Activated gamma-delta T cell (primary cell): Measurements from ENCODE around the gene TIGD4.

Experiments
- DNase-seq: peaks from one replicate; lab custom pipeline; 2025; lab: John Stamatoyannopoulos, UW
- total RNA-seq, 2 donors: gene quantifications; one replicate each; lab custom pipeline; 2026; lab: John Stamatoyannopoulos, UW

The TIGD4 gene
- 0.41 to 0.74 reads per million in 2 donors for total RNA-seq

GRCh38 chr4:152779513-152780266, at the start of gene TIGD4, which contains the start of gene ARFIP1:
TIGD4 (minus strand) TSS chr4:152779730; CDS start chr4:152771004, 8,726 bp downstream.
ARFIP1 (plus strand) TSS chr4:152779954; CDS start chr4:152829634, 49,680 bp downstream.
- peak; percentile 80 for DNase-seq

- no peak for DNase-seq
Observed at GRCh38 chr4:152828122-152828521, 48.6 kb upstream of the TIGD4 start.

- no peak for DNase-seq
Observed at GRCh38 chr4:152825336-152825735, 45.8 kb upstream of the TIGD4 start.

- DNase-seq, result no peak
Observed at GRCh38 chr4:152824561-152824960, 45.0 kb upstream of the TIGD4 start.

GRCh38 chr4:152822323-152822722, 42.8 kb upstream of the TIGD4 start:
- DNase-seq, result no peak

GRCh38 chr4:152820073-152820472, 40.5 kb upstream of the TIGD4 start:
- no peak for DNase-seq

GRCh38 chr4:152819026-152819645, 39.6 kb upstream of the TIGD4 start:
- no peak for DNase-seq

GRCh38 chr4:152817331-152817730, 37.8 kb upstream of the TIGD4 start:
- DNase-seq, result no peak

- no peak for DNase-seq
Observed at GRCh38 chr4:152815078-152815477, 35.5 kb upstream of the TIGD4 start.

GRCh38 chr4:152810715-152811287, 31.3 kb upstream of the TIGD4 start:
- DNase-seq, result no peak

GRCh38 chr4:152808670-152809069, 29.1 kb upstream of the TIGD4 start:
- no peak for DNase-seq

- DNase-seq, result no peak
Observed at GRCh38 chr4:152807294-152807829, 27.8 kb upstream of the TIGD4 start.

GRCh38 chr4:152806501-152807125, 27.1 kb upstream of the TIGD4 start:
- no peak for DNase-seq

GRCh38 chr4:152805818-152806217, 26.3 kb upstream of the TIGD4 start:
- DNase-seq, result no peak

GRCh38 chr4:152805071-152805650, 25.6 kb upstream of the TIGD4 start:
- DNase-seq, result no peak

GRCh38 chr4:152803541-152803940, 24.0 kb upstream of the TIGD4 start:
- DNase-seq, result no peak

- no peak for DNase-seq
Observed at GRCh38 chr4:152795891-152796290, 16.4 kb upstream of the TIGD4 start.

GRCh38 chr4:152786627-152787026, 7.1 kb upstream of the TIGD4 start:
- DNase-seq, result no peak

GRCh38 chr4:152785639-152786615, 6.4 kb upstream of the TIGD4 start:
- DNase-seq, result no peak

GRCh38 chr4:152784490-152785350, 5.2 kb upstream of the TIGD4 start:
- DNase-seq, result no peak
